GM18907 (cell line): Measurements from ENCODE around the gene PKIB.
"Not testable (repeated sequence)": the region's sequence is repeated elsewhere in the genome, so short reads cannot be mapped to it uniquely, and the experiment has no call there.

Experiments used
- ATAC-seq: cut with Tn5 transposase; IDR thresholded peaks from one replicate; pipeline ENCODE4 v1.9.1; 2021; ENCODE audit warnings: mild to moderate bottlenecking, moderate library complexity; ENCODE audit not compliant: unreplicated experiment

The PKIB gene

DNA sequence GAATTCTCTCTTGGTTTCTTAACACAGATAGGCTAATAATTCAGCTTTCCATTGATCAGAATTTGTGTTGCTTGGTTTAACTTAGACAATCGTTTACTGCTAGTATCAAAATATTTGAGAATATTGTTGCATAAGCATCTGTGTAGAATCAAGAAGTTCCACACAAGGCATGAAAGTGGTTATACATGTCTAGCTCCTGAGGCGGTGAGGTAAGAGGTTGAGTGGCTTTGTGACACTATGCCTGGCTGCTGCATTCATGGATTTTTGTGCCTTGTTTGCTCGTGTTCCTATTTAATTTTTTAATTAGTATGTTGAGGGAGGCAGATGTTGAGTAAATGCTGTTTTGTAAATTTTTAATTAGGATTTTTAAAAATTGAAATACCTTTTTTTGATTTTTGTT lies 10.2 kb downstream of the PKIB start:
- no peak for ATAC-seq

DNA sequence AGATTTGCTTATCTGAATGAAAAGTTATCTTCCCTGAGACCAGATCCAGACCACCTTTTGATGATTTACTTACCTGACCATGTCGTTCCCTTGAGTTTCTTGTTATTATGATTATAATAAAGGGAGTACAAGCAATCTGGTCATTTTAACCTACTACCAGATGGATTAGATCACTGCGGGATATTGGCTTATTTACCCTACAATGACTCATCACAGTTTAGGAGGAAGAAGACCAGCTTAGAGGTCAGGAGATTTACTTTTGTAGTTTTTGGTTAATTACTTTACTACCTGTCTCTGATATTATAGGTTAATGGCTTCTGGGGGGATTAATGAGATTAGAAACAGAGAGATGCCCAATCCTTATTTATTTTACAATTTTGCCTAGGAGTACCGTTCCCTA lies 10.7 kb downstream of the PKIB start:
- ATAC-seq, result no peak

DNA sequence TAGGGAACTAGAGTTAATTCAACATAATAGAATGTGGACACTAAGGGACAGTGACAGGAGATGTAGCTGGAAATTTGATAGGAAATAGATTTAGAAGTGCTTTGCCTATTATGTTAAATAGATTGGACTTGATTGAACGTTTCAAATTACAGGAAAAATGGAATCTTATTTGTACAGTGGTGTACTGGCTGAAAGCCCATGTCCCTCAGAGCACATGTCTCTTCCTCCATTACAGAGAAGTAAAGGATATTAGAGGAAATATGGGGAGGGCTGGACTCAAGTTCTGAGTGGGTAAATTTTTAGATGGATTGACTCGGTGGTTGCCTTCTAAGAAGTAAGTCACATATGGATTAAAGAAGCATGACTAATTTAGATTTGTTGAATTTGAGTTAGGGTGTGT lies 11.4 kb downstream of the PKIB start:
- no peak for ATAC-seq

DNA sequence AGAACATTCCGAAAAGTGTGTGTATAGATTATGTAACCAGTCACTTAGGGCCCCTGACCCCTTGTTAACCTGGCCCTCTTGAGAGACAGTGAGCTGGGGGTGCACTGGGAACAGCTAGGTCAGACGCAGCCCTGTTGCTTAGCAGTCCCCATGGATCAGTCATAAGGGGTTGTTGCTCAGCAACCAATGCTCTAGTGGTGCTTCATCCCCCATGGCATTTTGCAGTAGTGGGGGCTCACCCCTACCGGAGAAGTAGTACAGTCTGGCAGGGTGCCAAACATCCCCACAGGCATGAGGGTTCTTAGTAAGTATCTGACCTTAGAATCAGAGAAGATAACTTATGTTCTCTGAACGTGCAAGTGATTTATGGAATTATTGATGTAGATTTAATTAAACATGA lies 12.3 kb downstream of the PKIB start:
- ATAC-seq, result no peak

DNA sequence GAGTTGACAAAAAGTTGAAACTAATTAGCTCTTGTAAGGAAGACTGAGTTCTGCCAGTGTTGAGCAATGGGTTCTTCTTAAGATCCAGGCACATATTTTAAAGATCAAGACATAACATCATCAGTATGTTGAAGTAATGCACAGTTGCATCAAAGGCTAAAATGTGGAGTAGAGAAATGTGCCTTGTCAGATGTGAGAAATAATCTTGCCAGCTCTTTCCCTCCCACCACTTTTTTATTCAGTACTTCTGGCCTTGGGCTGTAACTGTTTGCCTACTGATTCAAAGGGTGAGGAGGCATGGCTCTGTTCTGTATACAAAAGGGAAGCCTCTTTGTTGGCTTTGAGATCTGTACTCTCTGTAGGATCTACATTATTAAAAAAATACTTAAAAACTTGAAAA lies 13.1 kb downstream of the PKIB start:
- ATAC-seq, result no peak

DNA sequence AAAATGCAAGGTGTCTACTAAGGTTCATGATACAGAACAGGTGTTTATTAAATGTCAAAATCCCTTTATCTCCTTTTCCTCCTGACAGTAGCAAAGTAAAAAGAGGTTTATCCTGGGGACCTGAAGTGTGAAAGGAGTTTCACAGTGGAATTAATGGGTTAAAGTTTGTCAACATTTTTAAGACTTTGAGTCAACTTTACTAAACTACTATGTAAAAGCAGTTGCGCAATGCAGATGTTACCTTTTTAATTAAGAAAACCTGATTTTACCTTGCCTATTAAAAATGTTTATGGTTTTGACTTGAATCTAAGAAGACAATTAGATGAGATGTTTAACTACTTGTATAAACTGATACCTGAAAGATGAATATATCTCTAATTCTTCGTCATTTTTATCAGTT lies 14.6 kb downstream of the PKIB start:
- ATAC-seq, result no peak

DNA sequence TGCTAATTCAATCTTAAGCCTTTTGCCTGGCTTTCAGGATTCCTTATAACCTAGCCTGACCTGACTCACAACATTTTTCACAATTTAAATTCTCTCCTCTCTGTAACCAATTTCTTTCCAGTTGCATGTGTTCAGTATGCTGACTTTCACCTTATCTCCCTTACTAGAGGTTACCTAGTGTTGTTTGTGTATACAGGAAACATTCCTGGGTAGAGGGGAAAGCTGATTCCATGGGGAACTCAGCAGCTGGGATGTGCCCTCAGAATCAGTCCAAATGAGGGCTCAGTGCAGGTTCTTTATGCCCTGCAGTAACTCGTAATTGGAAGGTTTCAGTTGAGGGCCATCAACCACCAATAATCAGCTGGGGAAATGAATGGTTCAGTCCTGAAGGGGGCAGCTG lies 18.5 kb downstream of the PKIB start:
- ATAC-seq, result no peak

DNA sequence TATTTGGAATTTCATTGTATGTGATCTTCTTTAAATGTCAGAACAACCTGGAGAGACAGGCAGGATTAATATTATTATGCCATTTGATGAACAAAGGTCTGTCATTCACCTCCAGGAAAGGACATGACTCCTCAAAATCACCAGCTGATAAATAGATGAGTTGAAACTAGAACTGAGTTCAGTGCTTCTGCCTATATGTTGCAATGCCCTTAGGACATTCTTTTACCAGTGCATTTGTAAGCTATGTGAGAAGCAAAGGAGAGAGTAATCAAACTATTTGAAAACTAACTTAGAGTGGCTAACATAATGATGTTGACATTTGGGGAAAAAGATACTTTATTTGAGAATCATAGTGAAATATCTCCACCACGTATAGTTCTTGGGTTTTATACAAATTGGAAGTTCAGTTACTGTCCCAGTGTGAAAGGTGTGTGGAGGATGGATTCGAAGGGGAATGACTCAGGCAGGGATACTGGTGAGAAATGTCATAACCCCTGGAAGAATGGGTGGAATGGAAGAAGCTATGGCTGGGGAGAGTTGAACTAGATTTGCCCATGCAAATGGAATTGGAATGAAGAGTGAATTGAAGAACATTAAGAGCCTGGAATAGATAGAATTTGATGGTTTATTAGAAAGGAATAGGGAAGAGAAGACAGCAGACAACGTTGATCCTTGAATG lies 21.5 kb downstream of the PKIB start:
- ATAC-seq, result no peak

DNA sequence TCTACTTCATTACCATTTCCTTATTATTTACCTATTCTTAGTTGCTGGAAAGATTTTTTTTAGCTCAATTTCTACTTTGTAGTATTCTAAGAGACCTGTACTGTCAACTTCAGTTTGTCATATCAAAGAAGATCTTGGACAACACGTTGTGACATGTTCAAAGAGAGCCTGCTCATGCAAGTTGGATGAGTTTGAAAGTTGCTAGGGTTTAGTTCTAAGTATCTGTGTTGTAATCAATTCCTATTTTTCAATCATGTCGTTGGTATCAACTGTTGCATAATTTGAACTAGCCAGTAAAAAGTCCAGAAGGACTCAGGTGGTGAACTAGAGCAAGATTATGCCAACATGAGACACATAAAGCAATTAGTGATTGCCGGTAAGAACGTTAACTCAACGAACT lies 30.2 kb downstream of the PKIB start:
- ATAC-seq, result no peak

DNA sequence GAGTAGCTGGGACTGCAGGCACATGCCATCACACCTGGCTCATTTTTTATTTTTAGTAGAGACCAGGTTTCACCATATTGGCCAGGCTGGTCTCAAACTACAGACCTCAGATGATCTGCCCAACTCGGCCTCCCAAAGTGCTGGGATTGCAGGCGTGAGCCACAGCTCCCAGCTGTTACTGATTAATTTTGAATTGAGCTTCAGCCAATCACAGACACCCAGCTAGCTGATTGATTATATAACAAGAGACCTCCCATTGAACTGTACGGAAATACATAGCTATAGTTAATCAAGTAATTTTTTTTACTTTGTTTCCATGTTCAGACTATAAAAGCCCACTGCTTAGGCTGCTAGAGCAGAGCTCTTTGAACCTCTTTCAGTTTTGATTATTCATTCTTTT lies 31.6 kb downstream of the PKIB start:
- ATAC-seq, result no peak

DNA sequence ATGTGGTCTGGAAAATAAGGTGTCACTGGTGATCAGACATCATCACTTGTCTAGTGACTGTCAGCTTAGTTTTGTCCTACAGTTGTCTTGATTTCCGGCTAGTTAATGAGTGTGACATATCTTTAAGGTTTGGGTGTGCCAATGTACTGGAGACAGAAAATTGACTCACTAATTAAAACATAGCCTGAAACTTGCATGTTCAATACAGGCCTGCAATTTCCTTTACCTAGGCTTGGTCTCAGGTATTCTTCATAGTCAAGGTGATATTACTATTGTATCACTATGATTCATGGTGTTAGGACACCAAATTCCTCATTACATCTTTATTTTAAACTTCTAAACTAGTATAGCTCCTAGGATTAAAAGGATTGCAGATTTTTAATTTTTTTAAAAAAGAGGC lies 32.4 kb downstream of the PKIB start:
- ATAC-seq, result not testable (repeated sequence)

DNA sequence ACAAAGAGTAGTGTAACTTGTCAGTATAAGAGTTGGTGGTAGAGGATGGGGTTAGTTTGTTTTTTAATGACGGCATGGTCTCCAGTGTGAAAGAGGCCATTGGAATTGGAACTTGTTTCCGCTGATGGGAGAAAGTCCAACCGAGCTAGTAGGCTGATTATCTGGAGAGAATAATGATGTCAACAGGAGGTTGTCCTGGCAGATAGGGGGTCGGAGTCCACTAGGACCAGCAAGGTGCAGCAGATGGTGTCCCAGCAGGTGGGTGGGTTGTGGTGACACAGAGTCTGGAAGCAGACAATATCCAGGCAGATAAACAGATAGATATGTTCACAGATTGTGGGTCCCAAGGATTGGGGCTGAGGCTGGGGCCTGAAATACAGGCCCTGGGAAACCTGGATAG lies 35.1 kb downstream of the PKIB start:
- ATAC-seq, result no peak

DNA sequence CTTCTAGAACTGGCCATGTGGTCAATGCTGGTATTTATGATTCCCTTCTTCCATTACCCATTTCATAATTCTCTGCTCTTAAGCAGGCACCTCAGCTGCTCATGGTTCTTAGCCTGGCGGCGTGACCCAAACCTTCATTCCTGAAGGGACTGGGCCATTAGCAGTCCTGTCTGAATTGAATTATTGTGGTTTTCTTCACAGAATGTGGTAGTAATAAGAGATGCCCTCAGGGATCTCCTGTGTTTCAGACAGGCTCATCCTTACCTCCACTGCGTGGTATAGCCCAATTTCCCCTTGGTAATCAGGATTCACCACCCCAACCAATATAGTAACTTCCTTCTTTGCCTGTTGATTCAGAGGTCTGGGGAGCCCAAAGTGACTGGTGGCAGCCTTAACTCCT lies 37.6 kb downstream of the PKIB start:
- ATAC-seq, result no peak

DNA sequence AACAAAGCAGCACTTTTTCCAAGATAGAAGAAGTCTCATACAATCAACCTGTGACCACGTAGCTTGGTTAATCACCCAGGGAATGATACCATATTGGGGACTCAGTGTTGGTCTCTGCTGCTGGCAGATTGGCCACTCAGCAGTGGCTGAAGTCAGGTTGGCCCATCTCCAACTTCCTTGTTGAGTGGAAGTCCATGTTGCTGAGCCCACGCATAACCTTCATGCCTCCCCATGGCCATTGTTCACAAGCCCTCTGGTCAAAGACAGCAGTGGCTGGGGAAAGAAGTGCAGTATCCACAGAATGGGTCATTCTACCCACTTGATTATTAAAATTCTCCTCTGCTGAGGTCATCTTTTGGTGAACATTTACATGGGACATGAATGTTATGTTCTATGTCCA lies 38.5 kb downstream of the PKIB start:
- no peak for ATAC-seq

DNA sequence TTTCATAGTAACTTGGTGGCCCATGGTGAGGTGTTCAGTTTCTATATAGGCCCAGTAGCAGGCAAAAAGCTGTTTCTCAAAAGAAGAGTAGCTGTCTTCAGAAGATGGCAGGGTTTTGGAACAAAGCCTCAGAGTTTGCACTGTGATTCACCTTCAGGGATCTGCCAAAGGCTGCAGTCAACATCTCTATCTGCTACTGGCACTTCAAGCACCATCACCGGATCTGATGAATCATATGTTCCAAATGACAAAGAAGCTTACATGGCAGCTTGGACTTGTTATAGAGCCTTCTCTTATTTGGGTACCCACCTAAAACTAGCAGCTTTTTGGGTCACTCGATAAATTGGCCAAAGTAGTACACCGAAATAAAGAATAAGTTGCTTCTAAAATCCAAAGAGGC lies 39.5 kb downstream of the PKIB start:
- no peak for ATAC-seq

DNA sequence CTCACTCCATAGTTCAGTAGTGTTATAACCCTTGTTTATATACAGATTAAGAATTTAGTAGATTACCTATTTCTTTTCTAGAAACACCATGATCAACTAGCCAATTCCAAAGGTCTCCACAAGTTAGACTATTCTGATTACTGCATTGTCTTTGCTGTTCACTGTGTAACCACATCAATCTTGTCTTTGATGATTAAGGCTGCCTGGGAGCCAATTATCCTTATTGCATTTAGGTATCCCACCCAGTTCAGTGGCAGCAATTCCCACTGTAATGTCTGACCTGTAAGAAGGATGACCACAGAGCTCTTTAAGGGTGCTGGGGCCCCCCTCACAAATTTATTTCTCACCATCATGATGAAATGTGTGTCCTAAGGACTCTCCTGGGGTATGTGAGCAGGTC lies 40.2 kb downstream of the PKIB start:
- no peak for ATAC-seq

DNA sequence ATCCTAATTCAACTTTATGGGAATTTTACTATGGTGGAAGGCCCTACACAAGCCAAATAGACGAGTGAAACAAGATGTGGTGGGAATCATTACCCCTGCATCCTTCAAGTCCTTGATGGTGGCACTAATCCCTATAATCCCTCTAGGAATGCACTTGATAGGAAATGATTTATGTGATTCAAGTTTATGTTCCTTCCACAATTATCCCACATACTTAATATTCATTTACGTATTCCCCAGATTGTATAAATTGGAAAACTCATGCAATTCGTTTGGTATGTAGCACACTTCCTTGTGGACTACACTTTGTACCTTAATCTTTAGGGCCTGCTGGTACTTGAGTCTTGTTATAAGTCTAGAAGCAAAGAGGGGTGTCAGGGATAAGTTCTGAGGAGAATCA lies 40.8 kb downstream of the PKIB start:
- ATAC-seq, result no peak

DNA sequence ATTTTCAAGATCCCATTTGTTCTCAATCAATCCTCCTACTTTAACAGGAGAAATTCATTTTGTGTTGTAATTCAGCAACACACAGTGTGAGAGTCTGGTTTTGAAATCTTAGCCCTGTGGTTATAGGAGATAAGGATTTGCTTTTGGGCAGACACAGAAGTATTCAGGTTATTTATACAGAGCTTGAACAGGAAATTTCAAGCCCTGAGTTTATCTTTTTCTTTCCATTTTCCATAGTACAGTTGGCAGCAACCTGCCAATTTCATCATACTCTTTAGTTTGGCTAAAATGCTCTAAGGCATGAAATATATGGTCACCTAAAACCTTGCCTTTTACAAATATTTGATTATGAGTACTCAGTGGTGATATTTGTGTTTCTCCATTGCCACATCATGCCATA lies 41.4 kb downstream of the PKIB start:
- no peak for ATAC-seq

DNA sequence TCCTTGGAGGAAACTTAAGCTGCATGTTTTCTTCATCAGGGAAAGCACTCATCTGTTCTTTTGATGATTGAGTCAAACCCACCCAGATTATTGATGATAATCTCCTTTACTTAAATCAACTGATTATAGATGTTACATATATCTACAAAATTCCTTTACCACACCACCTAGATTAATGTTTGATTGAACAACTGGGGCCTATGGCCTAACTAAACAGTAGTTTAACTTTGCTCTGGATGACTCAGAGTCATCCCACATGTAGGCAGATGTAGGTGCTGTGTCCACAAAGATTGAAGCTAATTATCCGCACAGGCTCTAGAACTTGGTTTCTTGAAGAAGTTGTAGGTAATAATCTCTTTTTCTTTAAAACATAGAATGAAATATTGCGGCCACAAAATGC lies 42.2 kb downstream of the PKIB start:
- ATAC-seq, result no peak

DNA sequence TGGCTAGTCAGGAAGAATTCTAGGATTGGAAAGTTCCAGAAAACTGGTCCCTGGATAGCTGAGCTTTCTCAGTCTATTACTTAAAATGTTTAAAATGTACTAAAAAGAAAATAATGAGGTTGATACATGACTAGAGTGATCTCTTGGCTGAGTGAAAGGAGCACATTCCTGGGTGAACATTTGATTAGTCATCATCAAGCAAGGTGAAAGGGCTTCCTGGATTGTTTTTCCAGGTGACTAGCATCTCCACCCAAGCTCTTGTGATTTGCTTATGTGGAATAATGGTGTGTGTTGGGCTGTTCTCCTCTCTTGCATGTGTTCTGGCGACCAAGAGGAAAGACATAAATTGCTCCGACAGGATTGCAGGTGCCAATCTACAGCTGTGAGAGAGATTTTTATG lies 42.9 kb downstream of the PKIB start:
- no peak for ATAC-seq

DNA sequence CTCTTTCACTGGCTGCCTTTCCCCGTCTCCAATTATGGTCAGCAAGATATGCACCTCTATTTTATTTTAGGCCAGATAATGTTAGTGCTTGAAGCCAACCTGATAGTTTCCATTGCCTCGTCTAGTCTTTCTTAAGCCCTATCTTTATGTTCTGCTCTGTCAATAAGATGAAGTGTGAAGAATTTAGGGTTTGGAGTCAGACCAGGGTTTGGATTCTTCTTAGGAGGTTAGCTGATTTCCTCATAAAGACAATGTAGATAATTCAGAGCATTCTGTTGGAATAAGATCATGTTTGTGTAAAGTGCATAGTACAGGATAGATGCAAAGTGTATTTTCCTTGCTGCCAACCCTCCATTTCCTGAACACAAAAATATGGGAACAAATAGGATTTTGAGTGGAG lies 43.8 kb downstream of the PKIB start:
- ATAC-seq, result no peak

DNA sequence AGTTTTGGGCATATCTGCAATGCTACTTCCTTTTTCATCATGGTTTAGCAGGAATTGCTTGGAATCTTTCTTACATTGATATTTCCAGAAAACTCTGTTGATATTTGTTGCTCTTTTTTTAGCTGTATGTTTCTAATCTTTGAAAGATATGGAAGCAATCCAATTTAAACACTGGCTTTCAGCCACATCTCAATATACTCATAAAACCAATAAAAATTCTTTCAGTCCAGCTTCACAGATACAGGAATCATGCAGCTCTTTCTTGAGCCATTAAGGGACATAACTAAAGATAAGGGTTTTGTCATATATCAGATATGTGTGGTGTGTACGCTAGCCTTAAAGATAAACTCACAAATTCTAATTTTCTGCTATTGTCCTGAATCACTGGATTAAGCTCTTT lies 47.4 kb downstream of the PKIB start:
- ATAC-seq, result no peak

DNA sequence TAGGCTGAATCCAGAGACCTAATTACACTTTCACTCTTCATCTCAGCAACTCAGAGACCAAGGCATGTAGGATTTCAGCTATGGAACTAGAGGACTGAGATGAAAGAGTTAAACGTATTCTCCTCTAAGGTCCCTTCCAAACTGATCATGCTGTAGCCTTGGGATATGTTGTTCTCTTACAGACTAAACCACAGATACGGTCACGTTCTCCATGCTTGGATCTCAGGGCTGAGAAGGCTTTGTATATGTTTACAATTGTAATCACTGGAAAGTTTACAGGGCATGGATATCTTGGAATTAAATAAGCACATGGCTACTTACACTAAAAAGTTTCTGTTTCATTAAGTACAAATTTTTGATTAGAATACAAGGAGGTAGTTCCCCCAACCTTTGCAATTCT lies 50.1 kb downstream of the PKIB start:
- ATAC-seq, result no peak

DNA sequence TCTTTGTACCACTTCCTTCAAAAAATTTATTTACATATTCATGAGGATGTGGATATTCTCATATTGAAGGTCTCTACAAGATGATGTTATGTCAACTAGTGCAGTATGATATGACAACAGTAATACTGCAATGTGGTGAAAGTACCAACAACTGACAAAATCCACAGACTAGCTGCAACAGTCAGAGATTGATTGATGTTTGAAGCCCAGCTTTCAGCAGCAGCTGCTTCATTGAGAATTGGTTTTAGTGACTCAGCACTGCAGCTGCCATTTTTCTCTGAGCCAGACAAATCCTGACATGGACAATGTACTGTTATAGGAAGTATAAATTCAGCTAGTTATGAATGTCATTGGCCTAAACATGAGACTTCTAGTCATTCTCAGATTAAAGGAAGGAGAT lies 53.8 kb downstream of the PKIB start:
- ATAC-seq, result no peak
